Smooth muscle cell (in vitro differentiated cells): Measurements from ENCODE around the gene ZYX. TPM values are rescaled to one million over a fixed set of nuclear protein-coding genes. Genes with fewer than 3 reads are reported as not detected.

Source experiments
- DNase-seq: peaks from one replicate; lab custom pipeline; 2025; ENCODE audit not compliant: unreplicated experiment; lab: John Stamatoyannopoulos, UW
- H2AFZ ChIP-seq: fragments of 200-600 bp; sonication (generic); 2 replicates; pipeline ENCODE4 v1.6.0; 2016; ENCODE audit warnings: antibody characterized with exemption, low read depth, mild to moderate bottlenecking
- H3F3A ChIP-seq: fragments of 200-600 bp; sonication (generic); 2 replicates; pipeline ENCODE4 v1.6.0; 2017; ENCODE audit warnings: antibody characterized with exemption, low read depth
- H3K27ac ChIP-seq: fragments of 200-600 bp; sonication (generic); 2 replicates; pipeline ENCODE4 v1.5.1; 2016; ENCODE audit warnings: low read depth, mild to moderate bottlenecking
- H3K27me3 ChIP-seq: fragments of 200-600 bp; sonication (generic); 2 replicates; pipeline ENCODE4 v1.6.1; 2016; ENCODE audit warnings: low read depth, mild to moderate bottlenecking
- H3K36me3 ChIP-seq: fragments of 200-600 bp; sonication (generic); 2 replicates; pipeline ENCODE4 v1.5.1; 2016; ENCODE audit warnings: low read depth
- H3K4me1 ChIP-seq: fragments of 200-600 bp; sonication (generic); 2 replicates; pipeline ENCODE4 v1.5.1; 2016; ENCODE audit warnings: low read depth
- H3K4me2 ChIP-seq: fragments of 200-600 bp; sonication (generic); 2 replicates; pipeline ENCODE4 v1.6.0; 2016; ENCODE audit warnings: mild to moderate bottlenecking
- H3K4me3 ChIP-seq: fragments of 200-600 bp; sonication (generic); 2 replicates; pipeline ENCODE4 v1.5.1; 2016; ENCODE audit warnings: mild to moderate bottlenecking
- H3K79me2 ChIP-seq: fragments of 200-600 bp; sonication (generic); 2 replicates; pipeline ENCODE4 v1.6.0; 2016; ENCODE audit warnings: low read depth, mild to moderate bottlenecking
- H3K9ac ChIP-seq: fragments of 200-600 bp; sonication (generic); 2 replicates; pipeline ENCODE4 v1.6.0; 2016; ENCODE audit warnings: low read depth
- H3K9me3 ChIP-seq: fragments of 200-600 bp; sonication (generic); replicated peaks from 2 replicates; pipeline ENCODE4 v1.5.1; 2016; ENCODE audit warnings: low read depth
- H4K20me1 ChIP-seq: fragments of 200-600 bp; sonication (generic); 2 replicates; pipeline ENCODE4 v1.6.0; 2016; ENCODE audit warnings: low read depth
- CTCF ChIP-seq: fragments of 200-600 bp; sonication (generic); IDR thresholded peaks from 2 replicates; pipeline ENCODE4 v1.5.1; 2017; ENCODE audit warnings: borderline replicate concordance, mild to moderate bottlenecking, antibody characterized with exemption; ENCODE audit not compliant: insufficient read depth, poor library complexity, severe bottlenecking
- WGBS: methylation state at CpG from one replicate; pipeline ENCODE4 v1.1.7; 2016; ENCODE audit warnings: low lambda C conversion rate; 5-methylcytosine and 5-hydroxymethylcytosine counted together
- polyA plus RNA-seq: library from polyadenylated mRNA; unstranded; fragments of >200 nt; fragmentation: Nextera tagmentation; extraction: Ambion mirVana; gene quantifications from 2 replicates; pipeline ENCODE4 v1.2.1, GENCODE V29; 2016
- total RNA-seq: library from RNA; depleted of rRNA; stranded (reverse); fragments of >200 nt; gene quantifications from 2 replicates; pipeline ENCODE4 v1.2.3, GENCODE V29; 2014

The ZYX gene
- total and polyA plus RNA-seq, 2 experiments from 2014 or later: 71.1 to 322 TPM

GRCh38 chr7:143429770-143430698, 48.9 kb downstream of the ZYX start:
- 94% methylated on average over 10 of the region's 10 CpGs for WGBS
- no peaks in the 10 kb centered on the region for H3K9me3 ChIP-seq
- no peaks in the 10 kb centered on the region for H3F3A ChIP-seq
- H3K4me3 ChIP-seq: no peak overlapping the region
- no peak overlapping the region for H3K9ac ChIP-seq
- H3K4me2 ChIP-seq: no peak overlapping the region
- no peak overlapping the region for H3K27ac ChIP-seq
- H3K79me2 ChIP-seq: no peaks in the 10 kb centered on the region
- DNase-seq: no peak
- H3K36me3 ChIP-seq: no peaks in the 10 kb centered on the region
- no peaks in the 10 kb centered on the region for H4K20me1 ChIP-seq
- no peaks in the 10 kb centered on the region for H3K27me3 ChIP-seq
- no peak for TF ChIP-seq CTCF
- no peaks in the 10 kb centered on the region for H3K4me1 ChIP-seq
- no peak overlapping the region for H2AFZ ChIP-seq

GRCh38 chr7:143431109-143431508, 50.0 kb downstream of the ZYX start:
- no peaks in the 10 kb centered on the region for H3F3A ChIP-seq
- no peaks in the 10 kb centered on the region for H3K9me3 ChIP-seq
- H4K20me1 ChIP-seq: no peaks in the 10 kb centered on the region
- no peak overlapping the region for H3K9ac ChIP-seq
- no peak overlapping the region for H3K27ac ChIP-seq
- TF ChIP-seq CTCF: no peak
- 70% methylated on average over 2 of the region's 2 CpGs for WGBS
- no peaks in the 10 kb centered on the region for H3K27me3 ChIP-seq
- no peaks in the 10 kb centered on the region for H3K79me2 ChIP-seq
- H3K4me3 ChIP-seq: no peak overlapping the region
- H3K4me2 ChIP-seq: no peak overlapping the region
- H3K4me1 ChIP-seq: no peaks in the 10 kb centered on the region
- DNase-seq: no peak
- H2AFZ ChIP-seq: no peak overlapping the region
- no peaks in the 10 kb centered on the region for H3K36me3 ChIP-seq

DNA sequence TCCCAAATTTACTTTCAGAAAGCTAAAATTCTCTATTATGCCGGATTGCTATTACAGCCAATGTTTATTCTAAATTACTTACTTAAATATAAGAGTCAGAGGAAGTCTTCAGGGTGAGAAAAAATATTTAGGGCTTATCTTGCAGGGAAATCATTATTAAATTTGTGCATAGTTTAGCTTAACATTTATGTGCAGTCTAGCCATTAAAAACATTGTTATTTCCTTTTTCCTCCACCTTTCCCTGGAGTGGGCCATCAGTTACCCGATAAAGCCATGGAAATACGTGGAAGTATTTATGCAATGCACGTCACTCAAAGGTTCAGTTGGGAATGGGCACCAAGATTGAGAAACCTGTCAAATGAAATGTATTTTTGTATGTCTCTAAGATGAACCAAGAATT, 52.6 kb downstream of the ZYX start:
- 94% methylated on average over 4 of the region's 4 CpGs for WGBS
- no peaks in the 10 kb centered on the region for H3K27me3 ChIP-seq

More for the DNA sequence above, 52.6 kb downstream of the ZYX start:
- H3K9ac ChIP-seq: no peak overlapping the region
- DNase-seq: no peak
- no peak overlapping the region for H3K27ac ChIP-seq
- H4K20me1 ChIP-seq: no peaks in the 10 kb centered on the region
- no peaks in the 10 kb centered on the region for H3K9me3 ChIP-seq
- H3K4me1 ChIP-seq: no peaks in the 10 kb centered on the region
- no peak overlapping the region for H3K4me3 ChIP-seq
- no peak for TF ChIP-seq CTCF
- H3K79me2 ChIP-seq: no peaks in the 10 kb centered on the region
- H3K4me2 ChIP-seq: no peak overlapping the region
- H2AFZ ChIP-seq: no peak overlapping the region
- no peaks in the 10 kb centered on the region for H3K36me3 ChIP-seq
- no peaks in the 10 kb centered on the region for H3F3A ChIP-seq
